HepG2 (cell line): ENCODE measurements around the gene GSS. TPM values are rescaled to one million over a fixed set of nuclear protein-coding genes. Genes with fewer than 3 reads are reported as not detected.

Experiments
- DNMT3B ChIP-seq: conservative IDR thresholded peaks from 2 replicates; pipeline ENCODE4 v1.6.1; 2016; ENCODE audit warnings: missing biosample characterization, control low read depth
- MED13 ChIP-seq: sonication (generic); formaldehyde crosslinking; IDR thresholded peaks from 2 replicates; pipeline ENCODE4 v1.5.0; 2020; ENCODE audit warnings: missing genetic modification reagents
- MIER3 ChIP-seq: IDR thresholded peaks from 2 replicates; pipeline ENCODE4 v1.6.1; 2016; ENCODE audit warnings: missing compliant biosample characterization, borderline replicate concordance
- MTF1 ChIP-seq: sonication (generic); formaldehyde crosslinking; IDR thresholded peaks from 2 replicates; pipeline ENCODE4 v1.5.0; 2020; ENCODE audit warnings: missing genetic modification reagents
- SMAD3 ChIP-seq: sonication (generic); formaldehyde crosslinking; IDR thresholded peaks from 2 replicates; pipeline ENCODE4 v1.4.0; 2020; ENCODE audit warnings: missing genetic modification reagents
- SOX13 ChIP-seq, 3 experiments: fragments of 450-650 bp in 1 of 3; sonication (generic) in 1 of 3; formaldehyde crosslinking in 1 of 3; IDR thresholded peaks in 2 of 3; conservative IDR thresholded peaks in 1 of 3; 2 replicates each; pipeline versions ENCODE4 v1.5.0 to v1.6.1; 2016 to 2020; ENCODE audit warnings: antibody characterized with exemption in 1 of 3, mild to moderate bottlenecking in 1 of 3, missing compliant biosample characterization in 1 of 3, missing genetic modification reagents in 1 of 3, moderate library complexity in 1 of 3
- ZNF557 ChIP-seq: sonication (generic); formaldehyde crosslinking; IDR thresholded peaks from 2 replicates; pipeline ENCODE4 v1.4.0; 2020; ENCODE audit warnings: missing genetic modification reagents
- ZNF772 ChIP-seq: sonication (generic); formaldehyde crosslinking; IDR thresholded peaks from 2 replicates; pipeline ENCODE4 v1.5.0; 2020; ENCODE audit warnings: mild to moderate bottlenecking, missing genetic modification reagents
- ZSCAN12 ChIP-seq: sonication (generic); formaldehyde crosslinking; IDR thresholded peaks from 2 replicates; pipeline ENCODE4 v1.9.0; 2021; ENCODE audit warnings: mild to moderate bottlenecking, missing genetic modification reagents
- polyA plus RNA-seq, 8 experiments: library from polyadenylated mRNA; depleted of rRNA in 3 of 8; stranded (reverse) in 7 of 8; unstranded in 1 of 8; fragments of >200 nt; fragmentation: Illumina TruSeq in 4 of 8; extraction: Trizol in 4 of 8; gene quantifications; 2 replicates each; pipeline versions ENCODE4 v1.2.1 to v1.2.3, GENCODE V29; 2011 to 2016; ENCODE audit warnings: low read depth in 4 of 8, missing spikeins in 1 of 8, mixed read lengths in 1 of 8; ENCODE audit not compliant: insufficient read depth in 1 of 8
- total RNA-seq, 5 experiments: library from RNA; depleted of rRNA; stranded (reverse); fragments of >200 nt; fragmentation: Illumina TruSeq; extraction: Trizol; gene quantifications; 2 replicates each; pipeline ENCODE4 v1.2.3, GENCODE V29; 2016; ENCODE audit warnings: low read depth in 1 of 5
- TF ChIP-seq, protein P1 (sequence below): IDR thresholded peaks from 2 replicates; pipeline ENCODE4 v1.6.1; 2018; ENCODE audit warnings: missing genetic modification reagents, mild to moderate bottlenecking, missing compliant biosample characterization
- TF ChIP-seq, protein P2 (sequence below): sonication (generic); formaldehyde crosslinking; IDR thresholded peaks from 2 replicates; pipeline ENCODE4 v1.4.0; 2020; ENCODE audit warnings: mild to moderate bottlenecking, missing genetic modification reagents, borderline replicate concordance
- TF ChIP-seq, protein P3 (sequence below): sonication (generic); formaldehyde crosslinking; IDR thresholded peaks from 2 replicates; pipeline ENCODE4 v1.4.0; 2020; ENCODE audit warnings: missing genetic modification reagents, borderline replicate concordance
- TF ChIP-seq, protein P4 (sequence below): sonication (generic); formaldehyde crosslinking; IDR thresholded peaks from 2 replicates; pipeline ENCODE4 v1.4.0; 2020; ENCODE audit warnings: missing genetic modification reagents
- TF ChIP-seq, protein P5 (sequence below): sonication (generic); formaldehyde crosslinking; IDR thresholded peaks from 2 replicates; pipeline ENCODE4 v1.8.1; 2023; ENCODE audit warnings: missing genetic modification reagents, mild to moderate bottlenecking, borderline replicate concordance

Gene GSS
- total and polyA plus RNA-seq, 2 of the 13 experiments (the other 11 are each of a cell fraction or from before 2014, with no cell fraction given), result 80.1 to 102 TPM

DNA sequence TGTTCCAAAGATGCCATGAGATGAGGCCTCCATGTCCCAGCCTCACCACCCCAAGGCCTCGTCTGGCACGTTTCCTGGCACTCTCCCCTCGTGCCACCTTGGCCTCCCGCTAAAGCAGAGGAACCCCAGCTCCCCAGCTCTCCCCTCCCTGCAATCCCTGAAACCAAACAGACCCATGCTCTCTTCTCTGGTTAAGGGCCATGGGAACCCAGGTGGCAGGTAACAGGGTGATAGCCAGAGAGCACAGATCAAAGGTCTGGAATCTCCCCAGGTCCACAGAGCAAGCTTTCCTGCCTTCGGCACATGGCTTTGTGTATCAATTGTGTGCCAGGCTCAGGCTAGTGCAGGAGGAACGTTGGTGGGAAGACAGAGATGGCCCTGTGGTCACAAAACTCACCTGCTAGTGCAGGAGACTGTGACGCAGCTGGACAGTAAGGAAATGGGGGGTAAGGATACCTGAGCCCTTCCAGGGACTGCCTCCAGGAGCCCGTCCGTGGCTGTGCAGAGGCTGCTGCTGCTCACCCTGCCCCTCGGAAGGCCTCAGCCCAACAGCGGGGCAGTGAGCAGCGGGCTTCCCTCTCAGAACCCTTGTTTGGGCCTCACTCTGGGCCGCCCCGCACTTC, 39.0 kb upstream of the GSS start (continued):
- TF ChIP-seq, protein P1, sequence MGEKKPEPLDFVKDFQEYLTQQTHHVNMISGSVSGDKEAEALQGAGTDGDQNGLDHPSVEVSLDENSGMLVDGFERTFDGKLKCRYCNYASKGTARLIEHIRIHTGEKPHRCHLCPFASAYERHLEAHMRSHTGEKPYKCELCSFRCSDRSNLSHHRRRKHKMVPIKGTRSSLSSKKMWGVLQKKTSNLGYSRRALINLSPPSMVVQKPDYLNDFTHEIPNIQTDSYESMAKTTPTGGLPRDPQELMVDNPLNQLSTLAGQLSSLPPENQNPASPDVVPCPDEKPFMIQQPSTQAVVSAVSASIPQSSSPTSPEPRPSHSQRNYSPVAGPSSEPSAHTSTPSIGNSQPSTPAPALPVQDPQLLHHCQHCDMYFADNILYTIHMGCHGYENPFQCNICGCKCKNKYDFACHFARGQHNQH (CRISPR knock-in tag), result 0 out of 2 replicates have a peak, but pooled peaks have one; percentile 42
- TF ChIP-seq, protein P2, sequence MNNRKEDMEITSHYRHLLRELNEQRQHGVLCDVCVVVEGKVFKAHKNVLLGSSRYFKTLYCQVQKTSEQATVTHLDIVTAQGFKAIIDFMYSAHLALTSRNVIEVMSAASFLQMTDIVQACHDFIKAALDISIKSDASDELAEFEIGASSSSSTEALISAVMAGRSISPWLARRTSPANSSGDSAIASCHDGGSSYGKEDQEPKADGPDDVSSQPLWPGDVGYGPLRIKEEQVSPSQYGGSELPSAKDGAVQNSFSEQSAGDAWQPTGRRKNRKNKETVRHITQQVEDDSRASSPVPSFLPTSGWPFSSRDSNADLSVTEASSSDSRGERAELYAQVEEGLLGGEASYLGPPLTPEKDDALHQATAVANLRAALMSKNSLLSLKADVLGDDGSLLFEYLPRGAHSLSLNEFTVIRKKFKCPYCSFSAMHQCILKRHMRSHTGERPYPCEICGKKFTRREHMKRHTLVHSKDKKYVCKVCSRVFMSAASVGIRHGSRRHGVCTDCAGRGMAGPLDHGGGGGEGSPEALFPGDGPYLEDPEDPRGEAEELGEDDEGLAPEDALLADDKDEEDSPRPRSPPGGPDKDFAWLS (CRISPR knock-in tag), result no peak
- 0 out of 2 replicates have a peak, but pooled peaks have one; percentile 40 for TF ChIP-seq ZNF772 (CRISPR knock-in tag)
- no peak for TF ChIP-seq ZNF557
- no peak for TF ChIP-seq MED13 (CRISPR knock-in tag)
- TF ChIP-seq MIER3 (CRISPR knock-in tag), result no peak
- TF ChIP-seq, protein P3, sequence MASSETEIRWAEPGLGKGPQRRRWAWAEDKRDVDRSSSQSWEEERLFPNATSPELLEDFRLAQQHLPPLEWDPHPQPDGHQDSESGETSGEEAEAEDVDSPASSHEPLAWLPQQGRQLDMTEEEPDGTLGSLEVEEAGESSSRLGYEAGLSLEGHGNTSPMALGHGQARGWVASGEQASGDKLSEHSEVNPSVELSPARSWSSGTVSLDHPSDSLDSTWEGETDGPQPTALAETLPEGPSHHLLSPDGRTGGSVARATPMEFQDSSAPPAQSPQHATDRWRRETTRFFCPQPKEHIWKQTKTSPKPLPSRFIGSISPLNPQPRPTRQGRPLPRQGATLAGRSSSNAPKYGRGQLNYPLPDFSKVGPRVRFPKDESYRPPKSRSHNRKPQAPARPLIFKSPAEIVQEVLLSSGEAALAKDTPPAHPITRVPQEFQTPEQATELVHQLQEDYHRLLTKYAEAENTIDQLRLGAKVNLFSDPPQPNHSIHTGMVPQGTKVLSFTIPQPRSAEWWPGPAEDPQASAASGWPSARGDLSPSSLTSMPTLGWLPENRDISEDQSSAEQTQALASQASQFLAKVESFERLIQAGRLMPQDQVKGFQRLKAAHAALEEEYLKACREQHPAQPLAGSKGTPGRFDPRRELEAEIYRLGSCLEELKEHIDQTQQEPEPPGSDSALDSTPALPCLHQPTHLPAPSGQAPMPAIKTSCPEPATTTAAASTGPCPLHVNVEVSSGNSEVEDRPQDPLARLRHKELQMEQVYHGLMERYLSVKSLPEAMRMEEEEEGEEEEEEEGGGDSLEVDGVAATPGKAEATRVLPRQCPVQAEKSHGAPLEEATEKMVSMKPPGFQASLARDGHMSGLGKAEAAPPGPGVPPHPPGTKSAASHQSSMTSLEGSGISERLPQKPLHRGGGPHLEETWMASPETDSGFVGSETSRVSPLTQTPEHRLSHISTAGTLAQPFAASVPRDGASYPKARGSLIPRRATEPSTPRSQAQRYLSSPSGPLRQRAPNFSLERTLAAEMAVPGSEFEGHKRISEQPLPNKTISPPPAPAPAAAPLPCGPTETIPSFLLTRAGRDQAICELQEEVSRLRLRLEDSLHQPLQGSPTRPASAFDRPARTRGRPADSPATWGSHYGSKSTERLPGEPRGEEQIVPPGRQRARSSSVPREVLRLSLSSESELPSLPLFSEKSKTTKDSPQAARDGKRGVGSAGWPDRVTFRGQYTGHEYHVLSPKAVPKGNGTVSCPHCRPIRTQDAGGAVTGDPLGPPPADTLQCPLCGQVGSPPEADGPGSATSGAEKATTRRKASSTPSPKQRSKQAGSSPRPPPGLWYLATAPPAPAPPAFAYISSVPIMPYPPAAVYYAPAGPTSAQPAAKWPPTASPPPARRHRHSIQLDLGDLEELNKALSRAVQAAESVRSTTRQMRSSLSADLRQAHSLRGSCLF (CRISPR knock-in tag), result no peak
- no peak for TF ChIP-seq DNMT3B (CRISPR knock-in tag)
- TF ChIP-seq, protein P4, sequence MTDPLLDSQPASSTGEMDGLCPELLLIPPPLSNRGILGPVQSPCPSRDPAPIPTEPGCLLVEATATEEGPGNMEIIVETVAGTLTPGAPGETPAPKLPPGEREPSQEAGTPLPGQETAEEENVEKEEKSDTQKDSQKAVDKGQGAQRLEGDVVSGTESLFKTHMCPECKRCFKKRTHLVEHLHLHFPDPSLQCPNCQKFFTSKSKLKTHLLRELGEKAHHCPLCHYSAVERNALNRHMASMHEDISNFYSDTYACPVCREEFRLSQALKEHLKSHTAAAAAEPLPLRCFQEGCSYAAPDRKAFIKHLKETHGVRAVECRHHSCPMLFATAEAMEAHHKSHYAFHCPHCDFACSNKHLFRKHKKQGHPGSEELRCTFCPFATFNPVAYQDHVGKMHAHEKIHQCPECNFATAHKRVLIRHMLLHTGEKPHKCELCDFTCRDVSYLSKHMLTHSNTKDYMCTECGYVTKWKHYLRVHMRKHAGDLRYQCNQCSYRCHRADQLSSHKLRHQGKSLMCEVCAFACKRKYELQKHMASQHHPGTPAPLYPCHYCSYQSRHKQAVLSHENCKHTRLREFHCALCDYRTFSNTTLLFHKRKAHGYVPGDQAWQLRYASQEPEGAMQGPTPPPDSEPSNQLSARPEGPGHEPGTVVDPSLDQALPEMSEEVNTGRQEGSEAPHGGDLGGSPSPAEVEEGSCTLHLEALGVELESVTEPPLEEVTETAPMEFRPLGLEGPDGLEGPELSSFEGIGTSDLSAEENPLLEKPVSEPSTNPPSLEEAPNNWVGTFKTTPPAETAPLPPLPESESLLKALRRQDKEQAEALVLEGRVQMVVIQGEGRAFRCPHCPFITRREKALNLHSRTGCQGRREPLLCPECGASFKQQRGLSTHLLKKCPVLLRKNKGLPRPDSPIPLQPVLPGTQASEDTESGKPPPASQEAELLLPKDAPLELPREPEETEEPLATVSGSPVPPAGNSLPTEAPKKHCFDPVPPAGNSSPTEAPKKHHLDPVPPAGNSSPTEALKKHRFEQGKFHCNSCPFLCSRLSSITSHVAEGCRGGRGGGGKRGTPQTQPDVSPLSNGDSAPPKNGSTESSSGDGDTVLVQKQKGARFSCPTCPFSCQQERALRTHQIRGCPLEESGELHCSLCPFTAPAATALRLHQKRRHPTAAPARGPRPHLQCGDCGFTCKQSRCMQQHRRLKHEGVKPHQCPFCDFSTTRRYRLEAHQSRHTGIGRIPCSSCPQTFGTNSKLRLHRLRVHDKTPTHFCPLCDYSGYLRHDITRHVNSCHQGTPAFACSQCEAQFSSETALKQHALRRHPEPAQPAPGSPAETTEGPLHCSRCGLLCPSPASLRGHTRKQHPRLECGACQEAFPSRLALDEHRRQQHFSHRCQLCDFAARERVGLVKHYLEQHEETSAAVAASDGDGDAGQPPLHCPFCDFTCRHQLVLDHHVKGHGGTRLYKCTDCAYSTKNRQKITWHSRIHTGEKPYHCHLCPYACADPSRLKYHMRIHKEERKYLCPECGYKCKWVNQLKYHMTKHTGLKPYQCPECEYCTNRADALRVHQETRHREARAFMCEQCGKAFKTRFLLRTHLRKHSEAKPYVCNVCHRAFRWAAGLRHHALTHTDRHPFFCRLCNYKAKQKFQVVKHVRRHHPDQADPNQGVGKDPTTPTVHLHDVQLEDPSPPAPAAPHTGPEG, result no peak
- TF ChIP-seq, protein P5, sequence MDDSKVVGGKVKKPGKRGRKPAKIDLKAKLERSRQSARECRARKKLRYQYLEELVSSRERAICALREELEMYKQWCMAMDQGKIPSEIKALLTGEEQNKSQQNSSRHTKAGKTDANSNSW (CRISPR knock-in tag), result no peak
- no peak for TF ChIP-seq ZSCAN12 (CRISPR knock-in tag)
- no peak for TF ChIP-seq SMAD3 (CRISPR knock-in tag)
- TF ChIP-seq SOX13 (IDR thresholded peaks at IDR 0.05), result no peak
- TF ChIP-seq SOX13 (CRISPR knock-in tag; conservative IDR thresholded peaks at IDR 0.05 in 1 of 2, IDR thresholded peaks at IDR 0.05 in 1 of 2), result 0 out of 4 replicates have a peak, but pooled peaks of 1 of the 2 experiments have one; percentile 5
- TF ChIP-seq MTF1 (CRISPR knock-in tag), result no peak
